ENCODE measurements around the gene FRMD6.

- TF ChIP-seq CTCF (IDR thresholded peaks at IDR 0.05) (no peak), POLR2A (IDR thresholded peaks at IDR 0.05) (no peak)
These were observed 46.1 kb upstream of the FRMD6 start for GRCh38 chr14:51605575-51605974.
